Fibroblast of lung (primary cell): ENCODE data around the gene SYT9.

Source experiments
- CTCF ChIP-seq, 2 donors: IDR thresholded peaks in 1 of 2; conservative IDR thresholded peaks in 1 of 2; 1 replicate in 1 of 2; 2 replicates in 1 of 2; pipeline ENCODE4 v1.5.1; 2011 to 2012; ENCODE audit warnings: low read length in 2 of 2, control low read depth in 1 of 2, inconsistent platforms in 1 of 2, low read depth in 1 of 2, mild to moderate bottlenecking in 1 of 2
- EZH2 ChIP-seq: IDR thresholded peaks from 2 replicates; pipeline ENCODE4 v1.5.1; 2012; ENCODE audit warnings: low read length, control low read depth, mild to moderate bottlenecking; ENCODE audit errors: missing control alignments

DNA sequence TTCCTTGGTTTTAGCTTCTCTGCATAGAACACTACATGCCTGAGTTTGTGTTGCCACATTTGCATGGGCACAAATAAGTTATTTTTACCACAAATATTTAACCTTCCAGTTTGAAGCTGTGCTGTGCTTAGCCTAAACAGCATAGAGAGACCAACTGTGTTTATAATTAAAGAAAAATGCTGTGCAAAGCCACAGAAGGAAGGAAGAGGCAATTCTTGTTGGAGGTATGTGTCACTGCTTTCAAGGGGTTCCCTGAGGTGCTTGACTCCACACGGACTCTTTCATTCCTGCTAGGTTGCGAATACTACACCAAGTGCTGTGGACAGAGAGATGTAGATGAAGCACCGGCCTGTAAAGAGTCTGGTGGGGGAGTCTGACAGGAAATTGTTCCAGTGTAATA lies 186.0 kb downstream of the SYT9 start:
- TF ChIP-seq CTCF (conservative IDR thresholded peaks at IDR 0.05 in 1 of 2, IDR thresholded peaks at IDR 0.05 in 1 of 2; ENCODE audit: low read depth in 1 of 2, low read length in 2 of 2) (no peak), EZH2 (no peak)
